ENCODE results near the gene RBM48. TPM values are rescaled to one million over a fixed set of nuclear protein-coding genes. Genes with fewer than 3 reads are reported as not detected.

Gene RBM48
- total RNA-seq, 6 experiments from 2014 or later, result 8.8 to 9.7 (median 9.4) TPM

GRCh38 chr7:92582948-92583347, 54.4 kb downstream of the RBM48 start:
- DNase-seq, result no peak
- no peaks in the 10 kb centered on the region; the same call in none of the 2 replicates for H3K27me3 Mint-ChIP-seq (ENCODE audit: insufficient read depth)
- H3K9me3 Mint-ChIP-seq, result no peaks in the 10 kb centered on the region
- H3K27ac Mint-ChIP-seq, result no peak overlapping the region
- peaks cover 30% of the 10 kb centered on the region for H3K4me1 Mint-ChIP-seq (ENCODE audit: low read depth)
- H3K4me3 Mint-ChIP-seq, result no peak overlapping the region
- TF ChIP-seq, protein P1, sequence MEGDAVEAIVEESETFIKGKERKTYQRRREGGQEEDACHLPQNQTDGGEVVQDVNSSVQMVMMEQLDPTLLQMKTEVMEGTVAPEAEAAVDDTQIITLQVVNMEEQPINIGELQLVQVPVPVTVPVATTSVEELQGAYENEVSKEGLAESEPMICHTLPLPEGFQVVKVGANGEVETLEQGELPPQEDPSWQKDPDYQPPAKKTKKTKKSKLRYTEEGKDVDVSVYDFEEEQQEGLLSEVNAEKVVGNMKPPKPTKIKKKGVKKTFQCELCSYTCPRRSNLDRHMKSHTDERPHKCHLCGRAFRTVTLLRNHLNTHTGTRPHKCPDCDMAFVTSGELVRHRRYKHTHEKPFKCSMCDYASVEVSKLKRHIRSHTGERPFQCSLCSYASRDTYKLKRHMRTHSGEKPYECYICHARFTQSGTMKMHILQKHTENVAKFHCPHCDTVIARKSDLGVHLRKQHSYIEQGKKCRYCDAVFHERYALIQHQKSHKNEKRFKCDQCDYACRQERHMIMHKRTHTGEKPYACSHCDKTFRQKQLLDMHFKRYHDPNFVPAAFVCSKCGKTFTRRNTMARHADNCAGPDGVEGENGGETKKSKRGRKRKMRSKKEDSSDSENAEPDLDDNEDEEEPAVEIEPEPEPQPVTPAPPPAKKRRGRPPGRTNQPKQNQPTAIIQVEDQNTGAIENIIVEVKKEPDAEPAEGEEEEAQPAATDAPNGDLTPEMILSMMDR (IDR thresholded peaks at IDR 0.05), result no peak
- H3K36me3 Mint-ChIP-seq (ENCODE audit: low read depth), result peaks cover 33% of the 10 kb centered on the region; the same call in 1 of the 2 replicates

DNA sequence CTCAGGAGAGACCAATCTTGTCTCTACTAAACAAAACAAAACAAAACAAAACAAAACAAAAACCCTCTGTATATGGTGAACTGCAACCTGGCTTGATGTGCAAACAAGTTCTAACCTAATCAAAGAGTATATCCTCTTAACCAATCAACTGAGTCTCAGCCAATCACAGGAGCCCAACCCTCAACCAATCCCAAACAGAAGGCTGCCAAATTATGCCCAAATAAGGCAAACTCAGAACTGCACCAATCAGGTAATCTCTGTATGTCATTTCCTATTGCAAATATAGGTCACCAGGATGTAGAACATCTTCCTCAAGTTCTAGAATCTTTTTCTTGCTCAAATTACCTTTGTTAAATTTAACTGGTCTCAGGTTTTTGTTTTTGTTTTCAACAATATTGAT, 56.4 kb downstream of the RBM48 start:
- no peak overlapping the region for H3K4me3 Mint-ChIP-seq
- H3K9me3 Mint-ChIP-seq, result no peaks in the 10 kb centered on the region; the same call in 1 of the 2 replicates
- H3K4me1 Mint-ChIP-seq (ENCODE audit: low read depth), result peaks cover 47% of the 10 kb centered on the region
- no peak for DNase-seq
- TF ChIP-seq, protein P1 (IDR thresholded peaks at IDR 0.05), result no peak
- H3K27ac Mint-ChIP-seq, result no peak overlapping the region
- no peaks in the 10 kb centered on the region; the same call in 1 of the 2 replicates for H3K27me3 Mint-ChIP-seq (ENCODE audit: insufficient read depth)
- H3K36me3 Mint-ChIP-seq (ENCODE audit: low read depth), result peaks cover 34% of the 10 kb centered on the region

GRCh38 chr7:92586403-92586802, 57.8 kb downstream of the RBM48 start:
- Mint-ChIP-seq H3K27ac (peak overlapping the region; percentile 15), H3K9me3 (no peaks in the 10 kb centered on the region; the same call in 1 of the 2 replicates), H3K4me3 (peak overlapping the region; percentile 14), H3K36me3 (ENCODE audit: low read depth) (peaks cover 30% of the 10 kb centered on the region), H3K4me1 (ENCODE audit: low read depth) (peaks cover 47% of the 10 kb centered on the region), H3K27me3 (ENCODE audit: insufficient read depth) (no peaks in the 10 kb centered on the region)
- no peak for DNase-seq
- TF ChIP-seq, protein P1 (IDR thresholded peaks at IDR 0.05), result no peak

DNA sequence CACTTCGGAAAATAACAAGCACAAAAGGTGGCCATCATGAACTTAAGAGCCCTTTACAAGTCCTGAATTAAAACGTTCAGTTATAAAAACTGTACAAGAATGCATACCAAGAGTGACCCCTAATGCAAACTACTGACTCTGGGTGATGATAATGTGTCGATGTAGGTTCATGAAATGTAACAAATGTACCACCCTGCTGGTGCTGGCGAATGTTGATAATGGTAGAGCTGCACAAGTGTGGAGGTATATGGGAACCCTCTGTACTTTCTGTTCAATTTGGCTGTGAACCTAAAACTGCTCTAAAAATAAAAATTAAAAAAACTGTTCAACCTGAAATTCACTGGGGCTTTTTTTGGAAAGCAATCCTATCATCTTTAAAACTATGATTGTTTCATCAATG, 58.2 kb downstream of the RBM48 start:
- DNase-seq, result no peak

More for the DNA sequence above, 58.2 kb downstream of the RBM48 start:
- Mint-ChIP-seq H3K27me3 (ENCODE audit: insufficient read depth) (no peaks in the 10 kb centered on the region), H3K4me1 (ENCODE audit: low read depth) (peaks cover 47% of the 10 kb centered on the region), H3K36me3 (ENCODE audit: low read depth) (peaks cover 30% of the 10 kb centered on the region), H3K27ac (peak overlapping the region; percentile 15; the same call in 1 of the 2 replicates), H3K4me3 (peak overlapping the region; percentile 51), H3K9me3 (no peaks in the 10 kb centered on the region; the same call in 1 of the 2 replicates)
- TF ChIP-seq, protein P1 (IDR thresholded peaks at IDR 0.05), result no peak

Other genes with a start within 250 kb of the RBM48 start
- gene GATAD1, start 81.3 kb upstream of the RBM48 start, total RNA-seq (2021; fragmentation: NEBNext Ultra II Directional; extraction: Animal tissue kit (Norgen Biotek cat#: 25700)), result 10 to 100 TPM; 13.1 to 15.4 (median 13.8) TPM
- gene ERVW-1, start 50.8 kb upstream of the RBM48 start, total RNA-seq (2021; fragmentation: NEBNext Ultra II Directional; extraction: Animal tissue kit (Norgen Biotek cat#: 25700)), result not detected
- gene PEX1, start 275 bp upstream of the RBM48 start, total RNA-seq (2021; fragmentation: NEBNext Ultra II Directional; extraction: Animal tissue kit (Norgen Biotek cat#: 25700)), result 10 to 100 TPM in 1 of 6 experiments, 1 to 10 TPM in 5; 8.4 to 10.9 (median 9.0) TPM
- gene FAM133B, start 61.6 kb downstream of the RBM48 start, total RNA-seq (2021; fragmentation: NEBNext Ultra II Directional; extraction: Animal tissue kit (Norgen Biotek cat#: 25700)), result 10 to 100 TPM; 13.2 to 19.8 (median 17.7) TPM